Omental fat pad (tissue), 4 donors: Measurements from ENCODE around the gene LUZP2. TPM values are rescaled to one million over a fixed set of nuclear protein-coding genes. Genes with fewer than 3 reads are reported as not detected.
"Not testable (repeated sequence)": the region's sequence is repeated elsewhere in the genome, so short reads cannot be mapped to it uniquely, and the experiment has no call there.

ENCODE experiments used
- ATAC-seq: fragments of 150-250 bp; one replicate; pipeline ENCODE4 v1.9.1; 2016; ENCODE audit warnings: mild to moderate bottlenecking, moderate library complexity; ENCODE audit not compliant: low FRiP score
- DNase-seq: peaks from one replicate; pipeline ENCODE4 v3.0.0-alpha.2; 2019; ENCODE audit warnings: low spot score
- CTCF ChIP-seq, 3 donors: fragments of 450-650 bp; IDR thresholded peaks; one replicate each; pipeline ENCODE4 v1.5.1; 2016 to 2017; ENCODE audit warnings: antibody characterized with exemption in 3 of 3, mild to moderate bottlenecking in 3 of 3, moderate library complexity in 2 of 3
- total RNA-seq, 4 donors: library from RNA; depleted of rRNA; stranded (reverse); fragments of >200 nt; gene quantifications; one replicate each; pipeline ENCODE4 v1.1.0, GENCODE V29; 2016

Gene LUZP2
- total RNA-seq, 4 donors from 2014 or later = 0.63 TPM; not detected in 3

DNA sequence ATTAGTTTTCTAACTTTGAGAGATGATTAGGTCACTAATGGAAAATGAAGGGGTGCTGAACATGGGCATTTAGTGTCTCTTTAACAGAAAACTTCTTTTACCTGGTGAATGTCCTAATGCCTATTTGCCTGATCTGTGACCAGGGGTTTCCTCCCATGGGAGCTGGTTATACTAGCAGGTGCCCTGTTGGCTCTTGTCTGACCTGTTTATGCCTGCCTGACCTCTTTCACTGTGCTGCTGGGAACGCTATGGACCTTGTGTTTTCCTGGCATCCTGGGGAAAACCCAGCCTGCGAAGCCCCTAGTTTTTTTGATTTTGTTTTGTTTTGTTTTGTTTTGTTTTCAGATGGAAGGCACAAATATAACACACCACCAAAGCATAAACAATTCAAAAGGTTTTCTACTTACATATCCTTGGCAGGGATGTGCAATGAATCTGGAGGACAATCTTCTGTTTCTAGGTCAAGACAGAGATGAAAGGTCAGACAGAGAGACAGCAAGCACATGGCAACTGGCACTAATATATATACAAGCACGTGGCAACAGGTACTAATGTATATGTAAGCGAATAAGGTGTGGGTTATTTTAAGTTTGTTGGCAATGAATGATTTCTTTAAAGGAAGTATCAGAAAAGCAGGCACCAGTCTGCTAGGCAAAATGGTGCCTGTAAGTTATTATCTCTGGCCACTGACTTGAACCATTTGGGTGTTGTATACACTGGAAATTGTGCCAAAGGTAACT, 390.2 kb downstream of the LUZP2 start:
- no peak for TF ChIP-seq CTCF (IDR thresholded peaks at IDR 0.05)
- DNase-seq = no peak
- no peak for ATAC-seq

- no peak for TF ChIP-seq CTCF (IDR thresholded peaks at IDR 0.05)
- ATAC-seq (no peak), DNase-seq (no peak)
Observed at GRCh38 chr11:24890426-24890825, 393.6 kb downstream of the LUZP2 start.

DNA sequence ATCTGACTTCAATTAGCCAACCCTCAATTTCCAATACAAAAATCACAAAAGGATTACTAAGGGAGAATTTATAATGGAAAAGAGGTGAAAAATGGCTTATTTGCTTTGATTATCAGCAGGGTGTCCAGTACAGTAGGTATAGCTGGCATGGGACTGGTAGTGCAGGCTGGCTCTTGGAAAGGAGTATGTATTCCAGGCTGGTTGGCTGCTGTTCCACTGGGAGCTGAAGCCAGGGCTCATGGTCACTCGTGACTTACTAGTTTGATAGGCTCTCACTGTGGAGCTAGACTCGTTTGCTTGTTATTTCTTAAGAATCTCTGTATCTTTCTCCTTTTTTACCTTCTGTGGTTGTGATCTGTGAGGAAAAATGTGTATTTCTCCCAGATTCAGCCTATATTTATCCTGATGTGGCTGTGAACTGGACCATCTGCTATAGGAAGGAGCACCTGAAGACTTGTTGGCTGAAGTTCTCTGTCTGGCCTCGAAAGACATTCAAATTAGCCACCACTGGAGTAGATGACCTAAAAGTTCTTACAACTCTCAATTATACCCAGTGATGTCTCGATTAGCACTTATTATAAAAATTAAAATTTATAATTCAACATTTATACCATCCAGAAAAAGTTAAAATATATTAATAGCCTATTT, 395.1 kb downstream of the LUZP2 start:
- not testable (repeated sequence) for ATAC-seq

GRCh38 chr11:24896118-24896835, 399.4 kb downstream of the LUZP2 start:
- no peak for TF ChIP-seq CTCF (IDR thresholded peaks at IDR 0.05)
- ATAC-seq (peak; percentile 14), DNase-seq (no peak)

More for the DNA sequence above, 395.1 kb downstream of the LUZP2 start:
- not testable (repeated sequence) for DNase-seq

DNA sequence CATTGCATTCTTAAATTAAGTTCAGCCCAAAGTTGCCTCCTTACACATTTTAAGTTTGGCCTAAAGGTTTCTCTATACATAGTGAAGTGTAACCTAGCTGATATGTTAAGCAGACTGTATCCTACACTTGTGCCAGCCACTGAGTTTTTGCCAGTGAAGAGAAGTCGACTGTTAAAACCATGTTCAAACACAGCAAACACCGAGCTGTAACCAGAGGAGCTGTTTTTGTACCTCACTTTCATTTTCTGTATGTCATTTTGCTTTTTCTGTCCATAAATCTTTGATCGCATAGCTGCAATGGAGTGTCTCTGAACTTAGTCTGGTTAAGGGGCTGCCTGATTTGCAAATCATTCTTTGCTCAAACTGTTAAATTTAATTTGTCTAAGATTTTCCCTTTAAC, 403.7 kb downstream of the LUZP2 start:
- DNase-seq = no peak
- ATAC-seq = no peak
- no peak for TF ChIP-seq CTCF (IDR thresholded peaks at IDR 0.05)

DNA sequence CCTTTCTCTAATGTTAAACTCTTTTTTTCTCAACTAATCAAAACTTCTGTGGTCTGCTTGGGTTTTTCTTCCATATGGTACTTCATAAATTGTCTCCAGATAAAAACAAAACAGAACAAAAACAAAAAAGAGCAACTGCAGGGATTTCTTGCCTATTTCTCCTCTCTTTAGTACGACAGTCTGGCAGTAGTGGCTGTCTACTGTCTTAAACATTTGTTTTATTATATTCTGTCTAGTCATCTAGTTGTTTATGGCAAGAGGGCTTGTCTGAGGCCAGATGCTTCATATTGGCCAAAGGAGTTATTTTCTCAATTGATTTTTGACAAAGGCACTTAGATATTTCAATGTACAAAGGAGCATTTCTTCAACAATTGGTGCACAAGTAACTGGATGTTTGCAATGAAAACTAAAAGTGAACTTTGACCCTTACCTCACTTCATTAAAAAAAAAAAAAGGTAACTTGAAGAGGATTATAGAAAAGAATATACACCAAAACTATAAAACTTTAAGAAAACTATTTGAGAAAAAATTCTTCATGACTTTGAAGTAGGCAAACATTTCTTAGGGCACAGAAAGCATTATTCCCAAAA, 404.2 kb downstream of the LUZP2 start:
- no peak for TF ChIP-seq CTCF (IDR thresholded peaks at IDR 0.05)
- no peak for ATAC-seq
- DNase-seq = no peak

DNA sequence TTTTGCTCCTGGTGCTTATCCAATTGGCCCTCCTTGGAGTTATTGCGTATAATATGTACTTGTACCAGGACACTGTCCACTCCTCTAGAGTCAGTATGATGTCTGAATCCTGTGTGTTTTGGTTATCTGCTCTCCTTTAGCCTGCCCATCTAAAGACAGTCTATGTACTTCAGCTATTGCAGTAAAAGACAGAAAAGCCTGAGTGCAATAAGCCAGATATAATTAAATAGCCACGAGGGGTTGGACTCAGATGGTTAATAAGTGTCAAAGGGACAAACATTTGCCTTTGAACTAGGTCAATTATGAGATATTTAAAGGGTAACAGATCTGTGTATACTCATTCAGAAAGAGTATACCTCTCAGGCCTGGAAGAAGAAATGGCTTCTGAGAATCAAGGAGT, 406.7 kb downstream of the LUZP2 start:
- DNase-seq (no peak), ATAC-seq (no peak)
- TF ChIP-seq CTCF (IDR thresholded peaks at IDR 0.05) = no peak
